Upper lobe of right lung (tissue), 1 donor: ENCODE results near the gene PICALM. TPM values are rescaled to one million over a fixed set of nuclear protein-coding genes. Genes with fewer than 3 reads are reported as not detected.

Experiments
- ATAC-seq: fragments of 200-7000 bp; cut with Tn5 transposase; one replicate; pipeline ENCODE4 v1.9.1; 2020; ENCODE audit warnings: mild to moderate bottlenecking, moderate library complexity
- DNase-seq: peaks from one replicate; pipeline ENCODE4 v3.0.0-alpha.2; 2020
- H3K27ac ChIP-seq: fragments of 200-600 bp; one replicate; pipeline ENCODE4 v1.8.0; 2022
- H3K27me3 ChIP-seq: fragments of 200-600 bp; one replicate; pipeline ENCODE4 v1.8.0; 2022; ENCODE audit warnings: mild to moderate bottlenecking
- H3K36me3 ChIP-seq: fragments of 200-600 bp; one replicate; pipeline ENCODE4 v1.8.0; 2022
- H3K4me1 ChIP-seq: fragments of 200-600 bp; one replicate; pipeline ENCODE4 v1.8.0; 2022
- H3K4me3 ChIP-seq: fragments of 200-600 bp; one replicate; pipeline ENCODE4 v1.8.0; 2022; ENCODE audit warnings: mild to moderate bottlenecking
- H3K9me3 ChIP-seq: fragments of 200-600 bp; one replicate; pipeline ENCODE4 v1.8.0; 2022
- CTCF ChIP-seq: fragments of 200-600 bp; IDR thresholded peaks from one replicate; pipeline ENCODE4 v1.8.0; 2022; ENCODE audit warnings: antibody characterized with exemption
- intact Hi-C: fragments of 100-400 bp; cut with DNase I; formaldehyde crosslinking; loops from one replicate; pipeline ENCODE4 v1.11.0; 2022
- total RNA-seq: library from RNA; stranded (reverse); fragmentation: NEBNext Ultra II Directional; extraction: Animal tissue kit (Norgen Biotek cat#: 25700); gene quantifications from one replicate; pipeline ENCODE4 v1.2.1, GENCODE V29; 2021
- donor health status: DM: no; HTN: yes; CAD: no; lungs with severe emphysema.

Gene PICALM
- total RNA-seq, 1 donor from 2014 or later, result 193 TPM

- Histone ChIP-seq H3K27ac (no peak overlapping the region), H3K4me1 (no peaks in the 10 kb centered on the region), H3K36me3 (no peaks in the 10 kb centered on the region), H3K9me3 (no peaks in the 10 kb centered on the region), H3K4me3 (no peak overlapping the region), H3K27me3 (no peaks in the 10 kb centered on the region)
- no peak for DNase-seq
- TF ChIP-seq CTCF, result no peak
- intact Hi-C loops, result no loop called here
- no peak for ATAC-seq
Measured at GRCh38 chr11:86103808-86104207, 34.9 kb upstream of the PICALM start.

- intact Hi-C loops, result no loop called here
- ATAC-seq (no peak), DNase-seq (no peak)
- Histone ChIP-seq H3K27me3 (no peaks in the 10 kb centered on the region), H3K27ac (no peak overlapping the region), H3K36me3 (no peaks in the 10 kb centered on the region), H3K4me3 (no peak overlapping the region), H3K9me3 (no peaks in the 10 kb centered on the region), H3K4me1 (no peaks in the 10 kb centered on the region)
- no peak for TF ChIP-seq CTCF
Measured at GRCh38 chr11:86101941-86102407, 33.1 kb upstream of the PICALM start.

- no peak for ATAC-seq
- no peak for DNase-seq
- no peaks in the 10 kb centered on the region for H3K36me3 ChIP-seq
- no peaks in the 10 kb centered on the region for H3K4me1 ChIP-seq
- H3K9me3 ChIP-seq, result no peaks in the 10 kb centered on the region
- intact Hi-C loops, result no loop called here
- H3K4me3 ChIP-seq, result no peak overlapping the region
- TF ChIP-seq CTCF, result no peak
- no peak overlapping the region for H3K27ac ChIP-seq
- H3K27me3 ChIP-seq, result no peaks in the 10 kb centered on the region
Measured at GRCh38 chr11:86101493-86101892, 32.6 kb upstream of the PICALM start.

- no peak overlapping the region for H3K27ac ChIP-seq
- no peak for TF ChIP-seq CTCF
- no peaks in the 10 kb centered on the region for H3K36me3 ChIP-seq
- H3K4me3 ChIP-seq, result no peak overlapping the region
- no peaks in the 10 kb centered on the region for H3K27me3 ChIP-seq
- ATAC-seq, result no peak
- H3K9me3 ChIP-seq, result no peaks in the 10 kb centered on the region
- intact Hi-C loops, result no loop called here
- no peaks in the 10 kb centered on the region for H3K4me1 ChIP-seq
- no peak for DNase-seq
Measured at GRCh38 chr11:86099874-86100273, 31.0 kb upstream of the PICALM start.

GRCh38 chr11:86097980-86098379, 29.1 kb upstream of the PICALM start:
- no peak overlapping the region for H3K27ac ChIP-seq
- TF ChIP-seq CTCF, result no peak
- no peaks in the 10 kb centered on the region for H3K36me3 ChIP-seq
- H3K4me1 ChIP-seq, result no peaks in the 10 kb centered on the region
- H3K27me3 ChIP-seq, result no peaks in the 10 kb centered on the region
- ATAC-seq (no peak), DNase-seq (no peak)
- intact Hi-C loops, result no loop called here
- H3K4me3 ChIP-seq, result no peak overlapping the region
- H3K9me3 ChIP-seq, result no peaks in the 10 kb centered on the region

- Histone ChIP-seq H3K36me3 (no peaks in the 10 kb centered on the region), H3K4me3 (no peak overlapping the region), H3K9me3 (no peaks in the 10 kb centered on the region), H3K27ac (no peak overlapping the region), H3K27me3 (no peaks in the 10 kb centered on the region), H3K4me1 (peaks cover 10% of the 10 kb centered on the region)
- ATAC-seq (no peak), DNase-seq (no peak)
- no peak for TF ChIP-seq CTCF
- intact Hi-C loops, result no loop called here
Measured at GRCh38 chr11:86091566-86091965, 22.7 kb upstream of the PICALM start.
